Suprapubic skin (tissue), 4 donors: Measurements from ENCODE around the gene NEK10. TPM values are rescaled to one million over a fixed set of nuclear protein-coding genes. Genes with fewer than 3 reads are reported as not detected.

ENCODE experiments used
- DNase-seq, 2 donors: peaks; one replicate each; pipeline ENCODE4 v3.0.0-alpha.2; 2019; ENCODE audit warnings: low spot score in 2 of 2
- H3K27ac ChIP-seq: fragments of 200-600 bp; sonication (generic); one replicate; pipeline ENCODE4 v1.5.1; 2019
- H3K27me3 ChIP-seq: fragments of 200-600 bp; sonication (generic); one replicate; pipeline ENCODE4 v1.5.1; 2019
- H3K36me3 ChIP-seq: fragments of 200-600 bp; sonication (generic); one replicate; pipeline ENCODE4 v1.5.1; 2019
- H3K4me1 ChIP-seq: fragments of 200-600 bp; sonication (generic); one replicate; pipeline ENCODE4 v1.5.1; 2019
- H3K4me3 ChIP-seq: fragments of 200-600 bp; sonication (generic); one replicate; pipeline ENCODE4 v1.5.1; 2019; ENCODE audit warnings: mild to moderate bottlenecking
- H3K9me3 ChIP-seq: fragments of 200-600 bp; sonication (generic); one replicate; pipeline ENCODE4 v1.5.1; 2019
- EP300 ChIP-seq: sonication (generic); formaldehyde crosslinking; IDR thresholded peaks from one replicate; pipeline ENCODE4 v1.6.1; 2017; ENCODE audit warnings: antibody characterized with exemption
- POLR2A ChIP-seq, 2 donors: fragments of 450-650 bp; IDR thresholded peaks; one replicate each; pipeline ENCODE4 v1.6.1; 2017; ENCODE audit warnings: antibody characterized with exemption in 2 of 2, mild to moderate bottlenecking in 2 of 2, moderate library complexity in 2 of 2
- POLR2AphosphoS5 ChIP-seq, 3 donors: sonication (generic); formaldehyde crosslinking; IDR thresholded peaks; one replicate each; pipeline ENCODE4 v1.6.1; 2017; ENCODE audit warnings: antibody characterized with exemption in 3 of 3
- WGBS: methylation state at CpG from one replicate; pipeline ENCODE4 v1.1.5; 2018; 5-methylcytosine and 5-hydroxymethylcytosine counted together
- total RNA-seq, 4 donors: library from RNA; depleted of rRNA; stranded (reverse); fragments of >200 nt; gene quantifications; one replicate each; pipeline ENCODE4 v1.1.0, GENCODE V29; 2016
- TF ChIP-seq, protein P1 (sequence below), 2 donors: fragments of 200-600 bp in 1 of 2; fragments of 450-650 bp in 1 of 2; sonication (generic) in 1 of 2; IDR thresholded peaks; one replicate each; pipeline ENCODE4 v1.5.1; 2016 to 2019; ENCODE audit warnings: antibody characterized with exemption in 2 of 2, mild to moderate bottlenecking in 1 of 2, moderate library complexity in 1 of 2

NEK10 gene
- total RNA-seq, 4 donors from 2014 or later: 2.4 to 3.4 (median 3.0) TPM; not detected in 1

DNA sequence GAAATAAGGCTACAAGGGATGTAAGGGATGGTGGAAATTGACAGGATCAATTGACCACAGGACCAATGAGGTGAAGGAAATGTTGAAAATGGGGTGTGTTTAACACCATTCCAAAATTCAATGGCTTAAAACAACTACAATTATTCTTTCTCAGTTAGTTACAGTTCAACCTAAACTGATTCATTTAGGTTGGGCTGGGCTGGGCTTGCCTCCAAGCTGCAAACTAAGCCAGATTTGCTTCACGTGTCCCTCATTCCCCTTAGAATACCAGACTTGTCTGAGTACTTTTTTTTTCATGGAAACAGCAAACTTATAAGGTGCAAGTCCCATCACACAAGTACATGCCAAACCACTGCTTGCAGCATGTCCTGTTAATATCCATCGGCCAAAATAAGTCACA is 280.1 kb downstream of the NEK10 start:
- no peak overlapping the region for H3K27ac ChIP-seq
- WGBS: 32% methylated on average over 2 of the region's 2 CpGs
- DNase-seq: no peak

DNA sequence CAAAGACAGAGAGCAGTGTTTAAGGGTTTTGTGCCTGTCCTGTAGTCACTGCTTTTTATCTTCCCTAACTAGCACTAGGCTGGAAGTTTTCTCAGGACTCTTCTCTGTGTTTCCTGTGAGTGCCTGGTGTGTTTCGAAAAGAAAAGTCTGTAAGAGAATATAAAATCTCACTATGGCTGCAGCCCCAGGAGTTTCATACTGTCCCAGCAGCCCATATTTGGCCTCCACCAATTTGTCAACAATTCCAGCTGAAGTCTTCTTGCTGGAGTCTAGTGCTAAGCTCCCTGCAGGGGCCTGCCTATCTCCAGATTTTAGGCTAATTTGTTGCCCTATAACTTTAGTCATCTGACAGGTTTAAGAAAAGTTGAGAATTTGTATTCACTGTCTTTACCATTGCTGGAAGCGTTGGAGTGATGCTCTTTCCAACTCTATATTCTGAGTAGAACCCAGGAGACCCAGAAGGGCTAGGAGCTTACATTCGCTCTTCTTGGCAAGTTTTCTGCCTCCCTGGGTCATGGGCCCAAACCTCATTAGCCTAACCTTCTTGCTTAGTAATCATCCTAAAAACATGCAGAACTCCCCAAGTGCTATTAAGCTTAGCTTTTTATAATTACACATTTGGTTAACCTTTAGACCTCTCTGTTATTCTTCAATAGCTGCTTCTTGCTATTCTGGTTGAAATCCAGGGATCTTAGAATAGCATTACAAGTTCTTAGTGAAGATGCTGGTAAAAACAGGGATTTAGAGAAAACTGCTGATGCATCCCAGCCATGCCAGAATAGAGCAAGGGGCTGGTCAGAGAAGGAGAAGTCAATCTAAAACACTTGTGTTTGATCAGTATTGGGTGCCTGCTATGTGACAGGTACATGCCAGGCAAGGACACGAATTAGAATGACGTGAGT is 283.1 kb downstream of the NEK10 start:
- no peaks in the 10 kb centered on the region for H3K27me3 ChIP-seq
- no peaks in the 10 kb centered on the region for H3K4me1 ChIP-seq
- H3K4me3 ChIP-seq: no peak overlapping the region
- no peak for DNase-seq
- H3K9me3 ChIP-seq: no peaks in the 10 kb centered on the region
- WGBS: 85% methylated on average over 5 of the region's 5 CpGs
- no peak overlapping the region for H3K27ac ChIP-seq
- TF ChIP-seq POLR2A (IDR thresholded peaks at IDR 0.05): no peak
- TF ChIP-seq, protein P1, sequence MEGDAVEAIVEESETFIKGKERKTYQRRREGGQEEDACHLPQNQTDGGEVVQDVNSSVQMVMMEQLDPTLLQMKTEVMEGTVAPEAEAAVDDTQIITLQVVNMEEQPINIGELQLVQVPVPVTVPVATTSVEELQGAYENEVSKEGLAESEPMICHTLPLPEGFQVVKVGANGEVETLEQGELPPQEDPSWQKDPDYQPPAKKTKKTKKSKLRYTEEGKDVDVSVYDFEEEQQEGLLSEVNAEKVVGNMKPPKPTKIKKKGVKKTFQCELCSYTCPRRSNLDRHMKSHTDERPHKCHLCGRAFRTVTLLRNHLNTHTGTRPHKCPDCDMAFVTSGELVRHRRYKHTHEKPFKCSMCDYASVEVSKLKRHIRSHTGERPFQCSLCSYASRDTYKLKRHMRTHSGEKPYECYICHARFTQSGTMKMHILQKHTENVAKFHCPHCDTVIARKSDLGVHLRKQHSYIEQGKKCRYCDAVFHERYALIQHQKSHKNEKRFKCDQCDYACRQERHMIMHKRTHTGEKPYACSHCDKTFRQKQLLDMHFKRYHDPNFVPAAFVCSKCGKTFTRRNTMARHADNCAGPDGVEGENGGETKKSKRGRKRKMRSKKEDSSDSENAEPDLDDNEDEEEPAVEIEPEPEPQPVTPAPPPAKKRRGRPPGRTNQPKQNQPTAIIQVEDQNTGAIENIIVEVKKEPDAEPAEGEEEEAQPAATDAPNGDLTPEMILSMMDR (IDR thresholded peaks at IDR 0.05): no peak
- TF ChIP-seq POLR2AphosphoS5 (IDR thresholded peaks at IDR 0.05): no peak
- no peak for TF ChIP-seq EP300
- H3K36me3 ChIP-seq: no peaks in the 10 kb centered on the region

More for the DNA sequence above, 280.1 kb downstream of the NEK10 start:
- Histone ChIP-seq H3K27me3 (no peaks in the 10 kb centered on the region), H3K9me3 (peaks cover 4% of the 10 kb centered on the region), H3K36me3 (no peaks in the 10 kb centered on the region), H3K4me1 (no peaks in the 10 kb centered on the region), H3K4me3 (no peak overlapping the region)
- TF ChIP-seq POLR2A (IDR thresholded peaks at IDR 0.05): no peak

DNA sequence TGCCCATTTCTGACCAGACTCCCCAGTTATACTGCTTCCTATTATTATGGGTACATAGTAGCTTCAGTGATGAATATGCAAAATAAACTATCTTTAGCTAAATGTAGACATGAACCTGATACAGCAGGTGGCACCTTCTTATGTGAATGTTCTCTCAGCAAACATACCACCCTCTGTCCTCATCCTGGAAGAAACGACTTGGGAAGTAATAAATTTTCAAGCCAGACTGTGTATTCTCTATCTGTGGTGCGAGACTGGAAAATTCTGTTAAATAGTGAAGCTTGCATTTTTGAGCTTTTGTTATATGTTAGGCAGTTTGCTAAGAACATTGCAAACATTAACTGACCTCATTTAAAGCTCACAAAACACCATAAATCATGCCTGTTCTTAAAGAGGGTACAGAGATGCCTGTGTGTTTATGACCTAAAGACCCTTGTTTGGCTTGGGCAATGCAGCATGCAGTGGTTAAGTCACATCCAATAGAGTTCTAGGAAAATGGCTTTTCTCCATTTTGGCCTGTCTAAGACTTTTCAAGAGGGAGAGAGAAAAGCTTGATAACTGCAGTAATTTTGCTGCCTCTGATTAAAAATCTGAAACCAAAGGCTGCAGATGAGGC is 287.1 kb downstream of the NEK10 start:
- no peak for DNase-seq
- Histone ChIP-seq H3K27ac (no peak overlapping the region), H3K9me3 (no peaks in the 10 kb centered on the region), H3K4me3 (no peak overlapping the region), H3K27me3 (no peaks in the 10 kb centered on the region), H3K36me3 (no peaks in the 10 kb centered on the region), H3K4me1 (no peaks in the 10 kb centered on the region)
- TF ChIP-seq POLR2A (IDR thresholded peaks at IDR 0.05) (no peak), POLR2AphosphoS5 (IDR thresholded peaks at IDR 0.05) (no peak), EP300 (no peak)
- TF ChIP-seq, protein P1 (IDR thresholded peaks at IDR 0.05): no peak
- 68% methylated on average over 2 of the region's 2 CpGs for WGBS

DNA sequence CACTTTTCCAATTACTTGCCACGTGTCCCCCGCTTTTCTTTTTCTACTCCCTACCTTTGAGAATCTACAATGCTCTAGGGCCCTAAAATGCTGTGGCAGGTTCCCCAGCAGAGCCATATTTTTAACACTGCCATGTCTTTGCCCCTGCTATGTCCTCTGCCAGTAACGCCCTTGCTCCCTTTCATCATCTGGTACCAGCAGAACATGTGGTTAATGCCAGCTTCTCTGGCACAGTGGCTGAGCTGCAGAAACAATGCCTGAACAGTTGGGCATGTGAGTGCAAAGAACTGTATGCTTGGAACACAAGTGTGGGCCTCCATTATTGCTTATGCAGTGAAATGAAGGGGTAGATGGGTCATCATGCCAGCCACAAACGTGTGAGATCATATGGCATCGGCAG is 287.6 kb downstream of the NEK10 start:
- Histone ChIP-seq H3K27ac (no peak overlapping the region), H3K4me1 (no peaks in the 10 kb centered on the region), H3K4me3 (no peak overlapping the region), H3K27me3 (no peaks in the 10 kb centered on the region), H3K9me3 (no peaks in the 10 kb centered on the region), H3K36me3 (no peaks in the 10 kb centered on the region)
- TF ChIP-seq, protein P1 (IDR thresholded peaks at IDR 0.05): no peak
- TF ChIP-seq POLR2AphosphoS5 (IDR thresholded peaks at IDR 0.05): no peak
- no peak for TF ChIP-seq POLR2A (IDR thresholded peaks at IDR 0.05)
- WGBS: 59% methylated on average over 5 of the region's 5 CpGs
- DNase-seq: no peak

DNA sequence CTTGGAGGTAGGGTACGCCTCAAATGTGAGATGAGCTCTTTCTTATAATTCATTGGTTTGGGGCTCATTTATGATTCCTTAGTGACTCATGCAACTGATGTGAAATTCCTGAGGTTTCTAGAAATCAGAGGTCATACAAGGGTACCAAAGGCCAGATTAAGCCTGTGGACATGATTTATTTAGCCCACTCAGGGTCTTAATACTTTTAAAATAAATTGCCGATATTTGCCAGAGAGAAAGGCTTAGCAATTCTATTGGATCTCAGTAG is 289.0 kb downstream of the NEK10 start:
- Histone ChIP-seq H3K4me3 (no peak overlapping the region), H3K4me1 (no peaks in the 10 kb centered on the region), H3K27me3 (no peaks in the 10 kb centered on the region), H3K36me3 (no peaks in the 10 kb centered on the region), H3K9me3 (no peaks in the 10 kb centered on the region), H3K27ac (no peak overlapping the region)
- TF ChIP-seq EP300 (no peak), POLR2A (IDR thresholded peaks at IDR 0.05) (no peak), POLR2AphosphoS5 (IDR thresholded peaks at IDR 0.05) (no peak)
- TF ChIP-seq, protein P1 (IDR thresholded peaks at IDR 0.05): no peak
- no peak for DNase-seq
- WGBS: 58% methylated on average over 2 of the region's 2 CpGs
